HG02885 (cell line): ENCODE measurements around the gene LMNA.
"Not testable (repeated sequence)": the region's sequence is repeated elsewhere in the genome, so short reads cannot be mapped to it uniquely, and the experiment has no call there.

Source experiments
- ATAC-seq: cut with Tn5 transposase; IDR thresholded peaks from one replicate; pipeline ENCODE4 v1.9.1; 2021; ENCODE audit warnings: mild to moderate bottlenecking; ENCODE audit not compliant: unreplicated experiment, poor library complexity

The LMNA gene

GRCh38 chr1:156114101-156114918 is at the start of gene LMNA:
TSS of gene LMNA (plus strand) at chr1:156114711. CDS start at chr1:156114919, 208 bp downstream.
- ATAC-seq = no peak

DNA sequence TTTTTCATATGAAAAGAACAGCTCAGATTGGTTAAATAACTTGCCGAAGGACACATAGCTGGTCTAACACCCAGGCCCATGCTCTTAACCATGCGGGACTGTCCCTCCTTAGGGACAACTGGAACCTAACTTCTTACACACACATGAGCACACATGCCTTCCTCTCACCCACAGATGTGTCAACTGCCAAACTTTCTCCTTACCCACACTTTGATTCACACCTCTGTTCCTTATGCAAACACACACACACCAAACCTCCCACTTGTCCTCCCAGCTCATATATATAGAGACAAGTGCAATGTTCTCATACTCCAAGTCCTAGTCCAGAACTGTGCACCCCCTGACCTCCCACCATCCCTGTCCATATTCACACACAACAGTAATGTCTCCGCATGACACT is 49.3 kb upstream of the LMNA start:
- no peak for ATAC-seq

GRCh38 chr1:156065871-156066270 is 48.6 kb upstream of the LMNA start:
- ATAC-seq = no peak

DNA sequence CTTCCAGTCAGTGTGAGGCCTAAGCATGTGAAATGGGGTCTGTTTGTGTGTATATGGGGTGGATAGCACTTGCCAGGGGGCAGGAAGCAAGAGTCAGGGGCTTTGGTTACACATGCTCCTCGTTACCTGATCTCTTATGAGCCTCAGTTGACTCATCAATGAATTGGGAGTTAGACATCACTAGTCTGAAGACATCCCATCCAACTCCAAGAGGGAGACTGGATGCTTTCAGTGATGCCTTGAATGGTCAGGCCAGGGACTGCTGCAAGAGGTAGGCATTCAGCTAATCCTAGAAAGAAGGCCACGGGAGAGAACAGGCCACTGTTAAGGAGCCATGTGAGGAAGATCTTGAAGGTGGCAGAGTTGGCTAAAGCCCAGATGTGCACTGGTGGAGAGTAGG is 47.2 kb upstream of the LMNA start:
- ATAC-seq = no peak

- ATAC-seq = no peak
Observed at GRCh38 chr1:156069490-156070455, 44.7 kb upstream of the LMNA start.

DNA sequence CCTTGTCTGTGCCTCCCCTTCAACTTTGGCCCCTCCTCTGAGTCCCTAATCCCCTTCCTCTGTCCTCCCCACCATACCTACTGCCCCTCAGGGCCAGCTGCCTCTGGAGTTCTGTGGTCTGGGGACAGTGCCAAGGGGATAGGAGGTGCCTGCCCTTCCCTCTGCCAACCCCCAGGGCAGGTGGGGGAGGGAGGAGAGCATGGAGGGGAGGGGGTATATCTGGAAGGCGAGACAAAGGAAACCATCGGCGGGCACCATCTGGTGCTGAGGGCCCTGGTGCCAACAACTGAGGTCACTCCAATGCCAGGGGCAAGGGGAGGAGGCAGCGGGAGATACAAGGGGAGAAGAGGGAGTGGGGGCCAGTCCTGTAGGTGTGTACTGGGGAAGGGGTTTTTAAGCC is 44.0 kb upstream of the LMNA start:
- ATAC-seq = no peak

DNA sequence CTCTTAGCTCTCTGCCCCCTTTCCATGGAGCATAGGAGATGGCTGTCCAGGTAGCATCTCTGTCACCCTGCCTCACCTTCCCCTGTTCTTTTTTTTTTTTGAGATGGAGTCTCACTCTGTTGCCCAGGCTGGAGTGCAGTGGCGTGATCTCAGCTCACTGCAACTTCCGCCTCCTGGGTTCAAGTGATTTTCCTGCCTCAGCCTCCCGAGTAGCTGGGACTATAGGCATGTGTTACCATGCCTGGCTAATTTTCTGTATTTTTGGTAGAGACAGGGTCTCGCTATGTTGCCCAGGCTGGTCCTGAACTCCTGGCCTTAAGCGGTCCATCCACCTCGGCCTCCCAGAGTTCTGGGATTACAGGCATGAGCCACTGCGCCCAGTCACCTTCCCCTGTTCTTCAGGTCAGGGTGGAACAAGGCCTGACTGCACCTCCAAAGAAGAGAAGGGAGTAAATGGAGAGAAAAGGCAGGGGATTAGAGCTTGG is 43.1 kb upstream of the LMNA start:
- not testable (repeated sequence) for ATAC-seq

DNA sequence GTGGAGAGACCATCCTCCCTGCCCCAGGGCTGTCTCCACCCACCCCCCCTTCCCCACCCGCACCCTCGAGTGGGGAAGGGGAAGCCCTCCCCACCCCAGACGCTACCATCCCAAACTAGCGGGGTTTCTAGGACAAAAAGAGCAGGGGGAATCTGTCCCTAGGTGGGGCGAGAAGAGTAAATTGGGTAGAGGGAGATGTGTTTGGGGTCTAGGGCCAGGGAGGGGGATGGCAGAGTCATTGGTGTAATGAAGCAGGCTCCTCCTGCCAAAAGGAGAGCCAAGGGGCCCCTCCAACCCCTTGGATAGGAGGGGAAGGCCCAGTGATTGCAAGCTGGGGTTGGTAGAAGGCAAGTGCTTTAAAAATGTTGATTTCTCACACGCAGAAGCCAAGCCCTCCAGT is 42.3 kb upstream of the LMNA start:
- no peak for ATAC-seq

DNA sequence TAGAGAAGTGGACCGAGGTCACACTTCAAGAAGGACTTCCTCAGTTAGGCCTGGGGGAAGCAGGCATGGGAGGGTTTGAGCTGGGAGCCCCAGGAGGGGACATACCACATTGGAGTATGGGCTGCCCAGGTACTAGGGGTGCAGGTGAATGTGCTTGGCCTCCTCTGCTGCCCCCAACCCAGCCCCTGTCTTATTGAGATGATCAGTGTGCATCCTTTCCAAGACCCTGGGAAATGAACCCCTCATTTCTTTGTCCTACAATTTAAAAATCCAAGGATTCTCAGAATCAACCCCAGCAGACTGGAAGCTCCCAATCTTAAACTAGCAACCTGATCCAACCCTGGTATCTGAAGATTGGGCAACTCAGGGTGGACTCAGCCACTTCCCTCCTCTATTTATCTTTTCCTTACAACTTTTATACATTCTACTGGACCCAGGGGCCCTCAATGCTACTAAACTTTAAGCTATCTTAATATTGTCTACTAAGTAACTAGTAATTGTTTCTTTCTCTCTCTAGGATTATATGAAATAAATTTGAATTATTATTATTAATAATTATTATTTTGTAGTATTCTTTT is 41.3 kb upstream of the LMNA start:
- no peak for ATAC-seq

DNA sequence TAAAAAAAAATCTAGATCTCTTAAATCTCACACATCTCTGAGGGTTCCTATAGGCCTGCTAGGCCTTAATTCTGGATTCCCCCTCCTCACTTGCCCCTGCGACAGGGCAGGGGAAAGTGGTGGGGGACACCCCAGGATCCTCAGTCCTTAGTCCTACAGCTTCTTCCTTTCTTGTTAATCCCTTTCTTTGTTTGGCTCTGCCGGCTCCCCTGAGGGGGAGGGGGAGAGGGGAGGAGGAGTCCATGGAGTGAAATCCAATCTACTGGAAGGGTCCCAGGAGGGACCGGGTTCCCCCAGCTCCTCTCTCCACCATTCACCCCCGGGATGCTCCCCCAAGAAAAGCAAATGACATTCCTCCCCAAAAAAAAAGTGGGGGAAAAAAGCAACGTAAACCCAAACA is 40.8 kb upstream of the LMNA start:
- ATAC-seq = no peak

DNA sequence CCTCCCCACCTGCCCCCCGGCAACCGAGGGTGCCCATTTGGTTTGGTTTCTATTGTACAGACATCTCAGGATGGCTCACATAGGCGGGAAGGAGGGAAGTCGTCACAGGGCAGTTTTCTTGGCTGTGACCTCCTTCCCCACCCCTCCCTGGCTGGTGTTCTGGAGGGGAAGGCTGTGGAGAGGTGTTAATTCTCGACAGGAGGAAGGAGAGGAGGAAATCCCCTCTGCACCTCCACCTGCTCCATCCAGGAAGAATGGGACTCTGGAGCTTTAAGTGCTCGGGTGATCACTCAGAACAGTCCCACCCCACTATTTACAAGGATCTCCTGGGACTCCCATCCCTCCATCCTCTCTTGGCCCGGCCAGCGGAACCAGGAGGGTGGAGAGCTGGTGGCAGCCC is 39.9 kb upstream of the LMNA start:
- ATAC-seq = no peak

GRCh38 chr1:156075162-156075561 is 39.3 kb upstream of the LMNA start:
- ATAC-seq = no peak

- no peak for ATAC-seq
Observed at GRCh38 chr1:156075775-156076204, 38.7 kb upstream of the LMNA start.

GRCh38 chr1:156076609-156077429 is 37.7 kb upstream of the LMNA start:
- peak; percentile 78 for ATAC-seq

- ATAC-seq = no peak
Observed at GRCh38 chr1:156077430-156077760, 37.1 kb upstream of the LMNA start.

DNA sequence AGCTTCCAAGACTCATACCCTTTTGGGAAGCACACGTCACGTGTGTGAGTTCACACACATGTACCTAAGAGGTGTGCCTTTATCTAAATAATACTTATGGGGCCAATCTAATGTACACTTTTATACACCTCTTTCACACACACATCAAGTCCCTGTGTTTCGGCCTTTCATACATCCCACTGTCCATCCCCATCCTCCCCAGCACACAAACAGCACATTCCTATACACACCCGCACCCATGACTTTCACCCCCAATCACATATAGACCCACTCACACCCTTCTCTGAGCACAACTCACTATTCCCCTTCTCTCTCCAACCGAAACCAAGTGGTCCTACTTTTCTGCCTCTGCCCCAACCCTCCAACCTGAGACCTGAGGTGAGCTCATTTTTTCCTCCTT is 35.8 kb upstream of the LMNA start:
- no peak for ATAC-seq

GRCh38 chr1:156079762-156080161 is 34.7 kb upstream of the LMNA start:
- no peak for ATAC-seq

- ATAC-seq = no peak
Observed at GRCh38 chr1:156080241-156080862, 34.2 kb upstream of the LMNA start.

GRCh38 chr1:156080863-156081179 is 33.7 kb upstream of the LMNA start:
- no peak for ATAC-seq
